ENCODE results near the gene EMC8.

DNA sequence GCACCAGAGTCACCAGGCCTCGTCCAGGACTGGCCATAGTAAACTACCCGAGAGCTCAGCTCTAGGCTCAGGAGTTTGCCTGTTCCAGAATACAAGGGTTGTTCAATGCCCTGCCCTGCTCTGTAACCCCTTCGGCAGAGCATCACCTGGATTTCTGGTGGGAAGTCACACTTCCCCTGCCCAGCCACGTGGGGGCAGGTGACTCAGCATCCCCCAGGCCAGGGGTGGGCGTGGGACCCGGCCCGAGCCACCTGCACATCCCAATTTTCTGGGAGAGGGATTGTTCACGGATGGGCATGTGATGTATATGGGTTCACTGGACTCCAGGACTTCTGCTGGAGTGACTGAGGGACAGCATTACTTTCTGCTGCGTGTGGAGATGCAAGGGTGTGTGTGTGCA lies 26.0 kb upstream of the EMC8 start:
- TF ChIP-seq POLR2A (IDR thresholded peaks at IDR 0.05; ENCODE audit: low read length) (no peak), GATA1 (IDR thresholded peaks at IDR 0.05; ENCODE audit: low read depth, low read length) (no peak)
